Occipital lobe (tissue), 2 donors: ENCODE measurements around the gene CHST15. TPM values are rescaled to one million over a fixed set of nuclear protein-coding genes. Genes with fewer than 3 reads are reported as not detected.

Experiments used
- DNase-seq: peaks from one replicate; lab custom pipeline; 2025; lab: John Stamatoyannopoulos, UW
- total RNA-seq: library from RNA; depleted of rRNA; stranded (reverse); fragments of >200 nt; gene quantifications from one replicate; pipeline ENCODE4 v1.2.3, GENCODE V29; 2014

CHST15 gene, protein sequence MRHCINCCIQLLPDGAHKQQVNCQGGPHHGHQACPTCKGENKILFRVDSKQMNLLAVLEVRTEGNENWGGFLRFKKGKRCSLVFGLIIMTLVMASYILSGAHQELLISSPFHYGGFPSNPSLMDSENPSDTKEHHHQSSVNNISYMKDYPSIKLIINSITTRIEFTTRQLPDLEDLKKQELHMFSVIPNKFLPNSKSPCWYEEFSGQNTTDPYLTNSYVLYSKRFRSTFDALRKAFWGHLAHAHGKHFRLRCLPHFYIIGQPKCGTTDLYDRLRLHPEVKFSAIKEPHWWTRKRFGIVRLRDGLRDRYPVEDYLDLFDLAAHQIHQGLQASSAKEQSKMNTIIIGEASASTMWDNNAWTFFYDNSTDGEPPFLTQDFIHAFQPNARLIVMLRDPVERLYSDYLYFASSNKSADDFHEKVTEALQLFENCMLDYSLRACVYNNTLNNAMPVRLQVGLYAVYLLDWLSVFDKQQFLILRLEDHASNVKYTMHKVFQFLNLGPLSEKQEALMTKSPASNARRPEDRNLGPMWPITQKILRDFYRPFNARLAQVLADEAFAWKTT
- total RNA-seq, result 58.6 TPM

DNA sequence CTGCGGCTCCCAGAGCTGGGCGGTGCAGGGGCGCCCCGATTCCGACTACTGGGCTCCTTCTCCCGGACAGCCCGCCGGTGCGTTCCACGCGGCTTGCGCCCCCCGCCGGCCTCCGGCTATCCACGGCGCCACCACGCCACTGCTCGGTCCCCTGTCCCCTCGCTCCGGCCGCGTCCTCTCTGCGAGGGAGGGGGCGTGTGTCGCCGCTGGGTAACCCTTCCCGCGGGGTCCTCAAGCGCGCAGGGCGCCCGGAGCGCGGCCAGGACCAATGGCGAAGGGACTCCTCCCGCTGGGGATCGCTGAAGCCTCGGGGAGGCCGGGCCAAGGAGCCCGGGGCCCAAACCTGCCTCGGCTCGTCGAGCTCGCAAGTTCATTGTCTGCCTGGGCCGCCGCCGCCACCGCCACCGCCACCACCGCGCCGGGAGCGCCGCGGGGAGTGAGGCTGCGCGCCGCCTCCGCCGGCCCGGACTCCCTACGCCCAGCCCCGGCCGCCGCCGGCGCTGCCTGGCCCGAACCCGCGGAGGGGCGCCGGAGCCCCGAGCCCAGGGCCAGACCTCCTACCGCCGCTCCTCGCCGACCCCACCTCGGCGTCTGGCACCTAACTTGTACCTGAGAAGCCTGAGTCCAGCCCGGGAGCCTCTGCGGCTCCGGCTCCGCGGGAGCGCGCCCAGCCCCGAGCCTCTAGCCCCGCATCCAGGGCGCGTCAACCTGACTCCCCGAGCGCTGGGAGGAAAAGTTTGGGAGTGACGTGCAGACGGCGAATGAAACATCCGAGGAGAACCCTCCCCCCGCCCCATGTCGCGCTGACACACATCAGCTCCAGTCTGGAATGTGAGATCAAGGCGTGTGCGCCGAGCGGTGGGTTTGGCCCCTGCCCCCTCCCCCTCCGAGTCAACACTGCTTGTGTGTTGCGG lies at the start of gene CHST15:
CHST15 (minus strand) TSS at position 739 of the 914 bp plus-strand sequence. CDS start 47,386 bp downstream, outside the sequence.
- DNase-seq, result peak; percentile 36

GRCh38 chr10:124142960-124143359 lies 49.6 kb upstream of the CHST15 start:
- no peak for DNase-seq

GRCh38 chr10:124142006-124142739 lies 48.8 kb upstream of the CHST15 start:
- no peak for DNase-seq

DNA sequence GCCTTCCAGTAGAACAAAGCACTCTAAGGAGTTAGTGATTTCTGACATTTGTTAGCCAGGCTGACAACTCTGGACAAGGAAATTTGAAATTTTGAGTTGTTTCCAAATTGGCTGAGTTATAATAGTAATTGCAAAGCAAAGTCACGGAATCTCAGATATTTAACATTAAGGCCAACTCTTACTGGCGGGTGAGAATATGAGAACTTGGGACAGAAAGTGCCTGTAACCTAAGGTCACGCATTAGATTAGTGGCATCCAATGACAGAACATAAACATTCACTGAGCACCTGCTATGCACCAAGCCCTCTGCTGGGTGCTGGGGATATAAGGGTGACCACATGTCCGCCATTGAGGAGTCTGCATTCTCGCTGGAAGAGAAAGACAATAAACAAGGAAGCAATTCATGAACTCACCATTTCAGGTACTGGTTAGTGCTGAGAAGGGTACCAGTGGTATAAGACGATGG lies 45.5 kb upstream of the CHST15 start:
- no peak for DNase-seq

DNA sequence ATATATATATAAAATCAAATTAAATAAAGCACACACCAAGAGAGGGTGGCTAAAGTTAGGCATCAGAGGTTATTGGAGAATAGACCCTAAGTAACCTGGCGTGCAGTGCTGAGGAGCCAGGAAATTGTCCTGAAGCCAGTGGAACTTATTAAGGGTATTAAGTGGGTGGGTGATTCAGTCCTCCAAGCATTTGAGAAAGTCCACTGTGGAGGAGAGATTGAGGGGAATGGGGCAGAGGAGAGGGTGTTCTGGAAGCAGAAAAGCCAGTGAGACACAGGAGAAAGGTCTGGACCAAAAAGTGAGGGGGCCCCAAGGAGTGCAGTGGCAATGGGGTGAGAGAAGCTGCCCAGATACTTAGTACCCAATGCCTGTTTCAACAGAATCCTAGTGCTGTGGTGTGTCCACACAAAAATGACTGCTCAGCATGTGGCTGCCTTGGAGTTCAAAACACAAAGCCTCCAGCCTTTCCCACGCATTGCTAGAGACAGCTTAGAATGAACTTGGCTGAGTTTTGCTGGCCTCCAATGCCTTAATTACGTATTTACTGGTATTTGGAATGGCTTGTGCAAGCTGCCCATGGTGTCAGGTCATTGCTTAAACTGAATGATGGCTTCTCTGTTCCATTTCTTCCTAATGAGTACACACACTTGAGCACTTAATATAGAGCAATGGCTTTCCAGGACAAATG lies 44.9 kb upstream of the CHST15 start:
- DNase-seq, result no peak

- no peak for DNase-seq
Observed at GRCh38 chr10:124134251-124134893, 41.0 kb upstream of the CHST15 start.

GRCh38 chr10:124132876-124133275 lies 39.5 kb upstream of the CHST15 start:
- DNase-seq, result no peak

GRCh38 chr10:124132306-124132705 lies 38.9 kb upstream of the CHST15 start:
- no peak for DNase-seq

DNA sequence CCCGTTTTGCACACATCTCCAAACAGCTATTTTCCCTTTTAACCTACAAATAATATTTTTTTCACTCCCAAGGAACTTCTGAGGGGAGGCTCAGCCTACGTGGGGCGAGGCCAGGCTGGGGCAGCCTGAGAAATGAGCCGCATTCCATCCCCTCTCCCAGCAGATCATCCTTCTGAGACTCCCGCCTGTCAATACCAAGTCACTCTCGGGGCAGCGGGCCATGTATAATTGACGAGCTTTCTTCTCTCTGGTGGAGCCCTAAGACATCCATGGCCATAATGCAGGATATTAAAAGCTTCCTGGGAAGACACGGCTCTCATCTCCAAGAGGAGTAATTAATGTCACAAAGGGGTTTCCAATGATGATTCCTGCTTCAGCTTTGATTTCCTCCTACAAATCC lies 37.8 kb upstream of the CHST15 start:
- no peak for DNase-seq

DNA sequence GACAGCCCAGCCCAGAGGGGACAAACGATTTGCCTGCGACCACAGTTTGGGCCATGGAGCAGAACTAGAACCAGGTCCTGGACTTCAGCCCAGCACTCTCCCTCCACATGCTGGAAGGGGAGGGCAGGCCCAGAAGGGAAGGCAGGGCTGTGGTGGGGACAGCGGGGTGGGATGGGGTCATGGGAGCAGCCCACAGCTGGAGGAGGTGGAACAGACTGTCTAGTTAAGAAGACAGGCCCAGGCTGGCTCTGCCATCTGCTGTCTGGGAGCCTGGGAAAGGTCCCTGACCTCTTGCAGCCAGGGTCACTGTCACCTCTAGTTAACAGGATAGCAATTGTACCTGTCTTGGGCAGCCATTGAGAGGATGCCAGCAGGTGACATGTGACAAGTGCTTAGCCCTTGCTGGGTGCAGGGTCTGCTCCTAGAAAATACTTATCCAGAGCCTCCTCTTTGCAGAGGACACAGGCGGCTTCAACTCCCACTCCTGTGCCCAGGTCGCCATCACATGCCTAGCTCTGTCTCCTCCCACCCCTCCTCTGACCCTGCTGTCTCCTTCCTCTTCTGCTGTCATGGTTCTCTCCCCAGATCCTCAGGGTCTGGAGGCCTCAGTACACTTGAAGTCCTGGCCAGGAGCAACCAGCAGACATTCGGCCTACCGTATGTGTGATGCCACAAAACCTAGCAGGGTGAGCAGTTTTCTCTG lies 37.0 kb upstream of the CHST15 start:
- no peak for DNase-seq

DNA sequence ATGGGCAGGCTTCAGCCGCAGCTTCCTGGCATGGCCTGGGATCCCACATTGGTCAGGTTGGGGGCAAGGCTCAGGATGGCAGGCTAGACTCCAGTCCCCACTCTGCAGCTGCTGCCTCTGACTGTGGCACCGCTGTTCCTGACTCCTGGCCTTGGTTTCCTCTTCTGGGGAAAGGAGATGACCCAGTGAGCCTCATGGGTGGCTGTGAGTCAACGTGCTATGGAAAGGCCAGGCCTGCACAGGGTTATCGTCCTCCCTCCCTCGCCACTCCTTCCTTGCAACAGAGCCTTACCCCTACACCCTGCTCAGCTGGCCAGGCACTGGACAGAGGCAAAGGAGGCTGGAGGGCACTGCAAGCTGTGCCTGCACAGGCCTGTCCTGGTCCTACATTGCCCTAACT lies 36.1 kb upstream of the CHST15 start:
- DNase-seq, result no peak

DNA sequence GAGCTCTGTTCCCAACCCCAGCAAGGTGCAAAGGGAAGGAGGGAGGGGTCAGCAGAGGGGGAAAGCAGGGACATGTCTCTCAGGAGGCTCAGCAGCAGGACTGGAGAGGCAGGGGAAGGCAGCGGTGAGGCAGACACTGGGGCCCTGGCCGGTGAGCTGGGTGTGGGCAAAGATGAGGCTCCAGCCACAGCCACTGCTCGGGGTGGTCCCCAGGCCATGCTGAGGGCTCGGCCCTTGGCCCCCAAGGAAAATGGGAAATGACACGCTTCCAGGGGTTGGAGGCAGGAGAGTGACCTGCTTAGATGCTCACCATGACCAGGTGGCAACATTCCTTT lies 35.4 kb upstream of the CHST15 start:
- no peak for DNase-seq

GRCh38 chr10:124127965-124128810 lies 34.8 kb upstream of the CHST15 start:
- DNase-seq, result no peak

GRCh38 chr10:124127563-124127962 lies 34.2 kb upstream of the CHST15 start:
- no peak for DNase-seq

DNA sequence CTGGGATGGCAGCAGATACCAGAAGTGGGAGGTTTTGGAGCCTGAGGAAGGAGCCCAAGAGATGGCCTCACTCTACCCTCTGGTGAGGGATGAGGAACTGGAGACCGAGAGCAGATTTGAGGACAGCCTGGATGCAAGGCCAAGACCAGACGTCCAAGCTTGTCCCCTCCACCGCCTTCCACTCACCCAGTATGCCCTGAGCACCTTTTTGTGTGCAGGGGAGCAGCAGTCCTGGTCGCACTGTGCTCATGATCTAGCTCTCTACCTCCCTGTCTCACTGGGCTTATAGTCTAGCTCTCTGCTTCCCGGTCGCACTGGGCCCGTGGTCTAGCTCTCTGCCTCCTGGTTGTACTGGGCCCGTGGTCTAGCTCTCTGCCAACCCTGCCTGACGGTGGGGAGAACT lies 33.6 kb upstream of the CHST15 start:
- DNase-seq, result no peak

DNA sequence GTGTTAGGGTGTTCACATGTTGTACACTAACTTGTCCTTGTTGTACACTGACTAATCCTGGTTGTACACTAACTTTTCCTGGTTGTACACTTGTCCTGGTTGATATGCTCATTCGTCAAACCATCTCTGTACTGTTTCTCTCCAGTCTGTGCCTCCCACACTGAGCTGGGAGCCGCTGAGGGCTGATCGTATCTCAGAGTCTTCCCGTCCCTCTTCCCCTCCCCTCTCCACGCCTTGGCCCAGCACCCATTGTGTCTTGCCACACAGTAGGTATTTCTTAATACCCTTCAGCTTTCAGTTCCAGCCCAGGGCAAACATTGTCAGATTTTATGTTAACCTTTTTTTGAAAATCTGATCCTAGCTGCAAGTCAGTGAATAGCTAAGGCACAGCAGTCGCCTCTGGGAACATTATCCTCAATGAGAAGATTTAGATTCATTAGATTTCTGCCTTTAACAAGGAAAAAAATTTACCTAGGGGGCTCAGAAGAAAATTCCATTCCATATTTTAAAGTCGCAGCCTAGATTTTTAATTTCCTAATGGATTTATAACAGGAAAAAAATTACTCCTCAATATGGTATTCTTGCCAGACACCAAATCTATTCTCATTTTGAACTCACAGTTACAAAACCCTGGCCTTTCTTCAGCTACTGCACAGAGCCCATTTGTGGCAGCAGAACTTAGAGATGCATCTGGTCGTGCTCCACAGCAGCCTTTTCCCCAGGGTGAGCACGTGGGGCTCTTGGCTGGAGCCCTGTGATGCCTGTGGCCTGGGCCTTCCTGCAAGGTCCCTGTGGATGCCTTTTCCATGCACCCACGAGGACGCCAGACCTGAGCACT lies 33.0 kb upstream of the CHST15 start:
- DNase-seq, result no peak

- DNase-seq, result no peak
Observed at GRCh38 chr10:124125305-124126116, 32.1 kb upstream of the CHST15 start.
